Cardiac muscle cell (in vitro differentiated cells and primary cell): ENCODE data around the gene CYP27C1. TPM values are rescaled to one million over a fixed set of nuclear protein-coding genes. Genes with fewer than 3 reads are reported as not detected.

Source experiments
- DNase-seq, 2 donors: peaks; one replicate each; pipeline versions ENCODE4 v3.0.0 to v3.0.0-alpha.2; 2010 to 2017; ENCODE audit warnings: low read depth in 1 of 2, low spot score in 1 of 2
- H3K27ac ChIP-seq: fragments of 200-600 bp; sonication (generic); 2 replicates; pipeline ENCODE4 v1.5.1; 2016
- H3K27me3 ChIP-seq: fragments of 200-600 bp; sonication (generic); 2 replicates; pipeline ENCODE4 v1.6.0; 2016; ENCODE audit warnings: control low read depth
- H3K36me3 ChIP-seq: fragments of 200-600 bp; sonication (generic); 2 replicates; pipeline ENCODE4 v1.5.1; 2016; ENCODE audit warnings: control low read depth
- H3K4me1 ChIP-seq: fragments of 200-600 bp; sonication (generic); 2 replicates; pipeline ENCODE4 v1.8.1; 2017; ENCODE audit warnings: low read depth, mild to moderate bottlenecking, mixed run types
- H3K4me3 ChIP-seq: fragments of 200-600 bp; sonication (generic); 2 replicates; pipeline ENCODE4 v1.5.1; 2016; ENCODE audit warnings: mild to moderate bottlenecking
- H3K9me3 ChIP-seq: fragments of 200-600 bp; sonication (generic); 2 replicates; pipeline ENCODE4 v1.5.1; 2017; ENCODE audit warnings: low read depth, mild to moderate bottlenecking, control low read depth
- polyA plus RNA-seq: library from polyadenylated mRNA; unstranded; fragments of >200 nt; fragmentation: Nextera tagmentation; extraction: Ambion mirVana; gene quantifications from 2 replicates; pipeline ENCODE4 v1.2.1, GENCODE V29; 2016
- total RNA-seq: library from RNA; depleted of rRNA; stranded (reverse); fragments of >200 nt; gene quantifications from 2 replicates; pipeline ENCODE4 v1.2.3, GENCODE V29; 2016
- TF ChIP-seq, protein P1 (sequence below): IDR thresholded peaks from 2 replicates; pipeline ENCODE4 v1.5.1; 2012; ENCODE audit warnings: low read depth, mild to moderate bottlenecking, low read length

The CYP27C1 gene
- total and polyA plus RNA-seq, 2 experiments from 2014 or later: 1.5 to 3.6 TPM

DNA sequence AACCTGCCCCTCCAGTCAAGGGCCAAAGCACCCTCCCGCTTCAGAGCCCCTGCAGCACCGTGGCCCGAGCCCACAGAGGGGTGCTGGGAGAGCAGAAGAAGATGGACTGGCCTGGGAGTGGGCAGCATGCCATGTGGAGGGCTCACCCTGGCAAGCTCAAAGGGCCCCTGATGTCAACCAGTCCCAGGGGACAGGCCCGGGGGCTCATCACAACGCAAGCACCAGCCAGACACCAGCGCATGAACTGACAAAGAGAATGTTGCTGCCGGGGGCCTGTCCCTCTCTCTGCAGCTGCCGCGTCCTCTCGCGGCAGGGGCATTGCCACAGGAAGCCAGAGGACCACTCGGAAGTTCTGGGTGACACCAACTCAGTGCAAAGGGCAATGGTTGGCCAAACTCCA lies 82.9 kb downstream of the CYP27C1 start:
- H3K4me3 ChIP-seq: no peak overlapping the region
- H3K4me1 ChIP-seq: peaks cover 8% of the 10 kb centered on the region
- no peak overlapping the region for H3K27ac ChIP-seq
- DNase-seq: no peak
- H3K27me3 ChIP-seq: no peaks in the 10 kb centered on the region
- H3K9me3 ChIP-seq: no peaks in the 10 kb centered on the region
- H3K36me3 ChIP-seq: no peaks in the 10 kb centered on the region
- TF ChIP-seq, protein P1, sequence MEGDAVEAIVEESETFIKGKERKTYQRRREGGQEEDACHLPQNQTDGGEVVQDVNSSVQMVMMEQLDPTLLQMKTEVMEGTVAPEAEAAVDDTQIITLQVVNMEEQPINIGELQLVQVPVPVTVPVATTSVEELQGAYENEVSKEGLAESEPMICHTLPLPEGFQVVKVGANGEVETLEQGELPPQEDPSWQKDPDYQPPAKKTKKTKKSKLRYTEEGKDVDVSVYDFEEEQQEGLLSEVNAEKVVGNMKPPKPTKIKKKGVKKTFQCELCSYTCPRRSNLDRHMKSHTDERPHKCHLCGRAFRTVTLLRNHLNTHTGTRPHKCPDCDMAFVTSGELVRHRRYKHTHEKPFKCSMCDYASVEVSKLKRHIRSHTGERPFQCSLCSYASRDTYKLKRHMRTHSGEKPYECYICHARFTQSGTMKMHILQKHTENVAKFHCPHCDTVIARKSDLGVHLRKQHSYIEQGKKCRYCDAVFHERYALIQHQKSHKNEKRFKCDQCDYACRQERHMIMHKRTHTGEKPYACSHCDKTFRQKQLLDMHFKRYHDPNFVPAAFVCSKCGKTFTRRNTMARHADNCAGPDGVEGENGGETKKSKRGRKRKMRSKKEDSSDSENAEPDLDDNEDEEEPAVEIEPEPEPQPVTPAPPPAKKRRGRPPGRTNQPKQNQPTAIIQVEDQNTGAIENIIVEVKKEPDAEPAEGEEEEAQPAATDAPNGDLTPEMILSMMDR: no peak

DNA sequence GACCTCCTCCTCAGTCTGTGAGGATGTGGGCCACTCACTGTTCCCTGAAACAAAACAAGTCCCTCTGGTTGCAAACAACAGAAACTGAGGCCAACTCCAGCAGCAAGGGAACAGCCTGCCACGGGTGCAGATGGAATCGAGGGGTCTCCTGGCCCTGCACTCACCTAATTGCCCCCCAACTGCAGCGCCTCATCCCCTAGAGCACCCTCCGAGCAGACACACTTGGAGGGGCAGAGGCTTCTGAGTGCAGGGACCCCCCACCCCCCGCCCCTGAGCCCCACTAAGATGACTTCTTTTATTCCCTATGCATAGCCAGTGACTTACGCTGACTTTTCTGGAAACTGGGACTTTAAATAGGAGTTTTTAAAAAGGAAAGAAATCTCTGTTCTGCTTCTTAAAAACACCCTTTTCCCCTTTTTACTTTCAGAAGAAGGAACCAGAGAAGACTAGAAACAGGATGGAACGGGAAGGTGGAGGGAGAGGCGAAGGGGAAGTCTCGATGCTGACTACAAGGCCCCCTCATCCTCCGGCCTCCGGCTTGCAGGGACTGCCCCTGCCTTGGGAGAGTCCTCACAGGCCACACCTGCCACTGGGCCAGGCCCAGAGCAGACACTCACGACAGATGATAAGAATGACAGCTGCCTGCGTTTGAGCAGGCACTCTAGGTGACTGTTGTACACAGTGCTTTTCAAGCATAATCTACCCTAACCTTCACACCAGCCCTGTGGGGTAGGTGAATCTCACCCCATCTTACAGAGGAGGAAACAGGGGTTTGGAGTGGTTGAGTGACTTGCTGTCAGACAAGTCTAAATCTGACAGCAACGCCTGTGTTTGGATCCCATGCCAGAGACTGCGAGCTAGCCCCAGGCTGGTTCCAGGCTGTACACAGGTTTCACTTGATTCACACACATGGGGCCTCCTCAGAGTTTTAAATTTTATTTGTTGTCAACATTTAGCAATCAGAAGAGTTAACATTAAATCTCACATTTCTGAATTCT lies 85.0 kb downstream of the CYP27C1 start:
- TF ChIP-seq, protein P1: no peak
- Histone ChIP-seq H3K9me3 (no peaks in the 10 kb centered on the region), H3K27ac (no peak overlapping the region), H3K4me1 (peaks cover 8% of the 10 kb centered on the region), H3K4me3 (no peak overlapping the region), H3K27me3 (no peaks in the 10 kb centered on the region), H3K36me3 (no peaks in the 10 kb centered on the region)
- DNase-seq: peak in 1 of 2 donors; percentile 38

DNA sequence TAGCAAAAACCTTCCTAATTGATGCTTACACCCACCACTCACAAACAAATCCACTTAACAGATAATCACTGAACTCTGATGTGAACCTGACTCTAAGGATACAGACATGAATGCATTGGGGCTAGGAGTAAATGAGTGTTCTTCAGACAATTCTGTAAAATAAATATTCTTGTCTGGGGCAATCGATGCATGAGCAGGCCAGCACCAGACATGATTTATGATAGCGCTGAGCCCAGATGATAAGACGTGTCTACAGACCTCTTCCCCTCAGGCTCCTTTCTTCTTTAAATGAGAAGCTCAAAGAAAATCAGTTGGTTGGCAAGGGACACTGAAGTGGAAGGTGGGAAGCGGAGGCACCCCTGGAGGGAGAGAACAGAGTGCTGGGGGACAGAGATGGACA lies 85.9 kb downstream of the CYP27C1 start:
- peaks cover 8% of the 10 kb centered on the region for H3K4me1 ChIP-seq
- TF ChIP-seq, protein P1: no peak
- H3K9me3 ChIP-seq: no peaks in the 10 kb centered on the region
- no peaks in the 10 kb centered on the region for H3K27me3 ChIP-seq
- no peak for DNase-seq
- H3K36me3 ChIP-seq: no peaks in the 10 kb centered on the region
- H3K4me3 ChIP-seq: no peak overlapping the region
- H3K27ac ChIP-seq: no peak overlapping the region

Other genes starting within 250 kb of the CYP27C1 start
- gene BIN1, start 113.1 kb downstream of the CYP27C1 start, total RNA-seq: 65.4 and 94.9 TPM in 2 replicates
- gene BIN1, start 113.1 kb downstream of the CYP27C1 start, polyA plus RNA-seq: 44.7 and 62.9 TPM in 2 replicates
- 44.3 and 54.8 TPM in 2 replicates for gene ERCC3, start 73.8 kb upstream of the CYP27C1 start, total RNA-seq
- 46.0 and 50.0 TPM in 2 replicates for gene ERCC3, start 73.8 kb upstream of the CYP27C1 start, polyA plus RNA-seq
- gene MAP3K2, start 167.7 kb upstream of the CYP27C1 start, total RNA-seq: 23.9 and 36.6 TPM in 2 replicates
- gene MAP3K2, start 167.7 kb upstream of the CYP27C1 start, polyA plus RNA-seq: 40.2 and 56.9 TPM in 2 replicates
- not detected in 2 replicates for gene PROC, start 198.1 kb upstream of the CYP27C1 start, total RNA-seq
- gene PROC, start 198.1 kb upstream of the CYP27C1 start, polyA plus RNA-seq: not detected in 2 replicates